HEK293 (cell line): Measurements from ENCODE around the gene PDE6B.

Experiments used
- GLI4 ChIP-seq: fragments of 450-650 bp; formaldehyde crosslinking; IDR thresholded peaks from 2 replicates; pipeline ENCODE4 v1.5.1; 2016; ENCODE audit warnings: missing biosample characterization, missing genetic modification characterization
- KLF16 ChIP-seq: fragments of 450-650 bp; formaldehyde crosslinking; IDR thresholded peaks from 2 replicates; pipeline ENCODE4 v1.5.1; 2017; ENCODE audit warnings: missing biosample characterization, missing genetic modification characterization
- OVOL3 ChIP-seq: fragments of 450-650 bp; formaldehyde crosslinking; IDR thresholded peaks from 2 replicates; pipeline ENCODE4 v1.5.1; 2016; ENCODE audit warnings: missing biosample characterization, missing genetic modification characterization
- SALL2 ChIP-seq: fragments of 450-650 bp; formaldehyde crosslinking; IDR thresholded peaks from 2 replicates; pipeline ENCODE4 v1.5.0; 2017; ENCODE audit warnings: missing biosample characterization, mild to moderate bottlenecking, missing genetic modification characterization, borderline replicate concordance
- ZNF174 ChIP-seq: fragments of 450-650 bp; formaldehyde crosslinking; IDR thresholded peaks from 2 replicates; pipeline ENCODE4 v1.5.0; 2017; ENCODE audit warnings: missing biosample characterization, mild to moderate bottlenecking, missing genetic modification characterization
- ZNF335 ChIP-seq: fragments of 450-650 bp; formaldehyde crosslinking; conservative IDR thresholded peaks from 2 replicates; pipeline ENCODE4 v1.5.1; 2016; ENCODE audit warnings: missing biosample characterization, missing genetic modification characterization
- ZNF433 ChIP-seq: fragments of 450-650 bp; formaldehyde crosslinking; IDR thresholded peaks from 2 replicates; pipeline ENCODE4 v1.5.1; 2016; ENCODE audit warnings: missing biosample characterization, missing genetic modification characterization, low read depth
- ZNF530 ChIP-seq: fragments of 450-650 bp; formaldehyde crosslinking; IDR thresholded peaks from 2 replicates; pipeline ENCODE4 v1.5.1; 2016; ENCODE audit warnings: low read depth, missing biosample characterization, missing genetic modification characterization
- TF ChIP-seq, protein P1 (sequence below): fragments of 450-650 bp; formaldehyde crosslinking; IDR thresholded peaks from 2 replicates; pipeline ENCODE4 v1.5.1; 2017; ENCODE audit warnings: missing biosample characterization, mild to moderate bottlenecking, missing genetic modification characterization, moderate library complexity
- TF ChIP-seq, protein P2 (sequence below): fragments of 450-650 bp; formaldehyde crosslinking; IDR thresholded peaks from 2 replicates; pipeline ENCODE4 v1.5.1; 2016; ENCODE audit warnings: missing biosample characterization, missing genetic modification characterization
- TF ChIP-seq, protein P3 (sequence below): fragments of 450-650 bp; formaldehyde crosslinking; IDR thresholded peaks from 2 replicates; pipeline ENCODE4 v1.5.1; 2016; ENCODE audit warnings: missing biosample characterization, missing genetic modification characterization, low read depth
- TF ChIP-seq, protein P4 (sequence below): fragments of 450-650 bp; formaldehyde crosslinking; IDR thresholded peaks from 2 replicates; pipeline ENCODE4 v1.5.1; 2016; ENCODE audit warnings: missing biosample characterization, missing genetic modification characterization

GRCh38 chr4:646460-646859, 21.1 kb downstream of the PDE6B start:
- TF ChIP-seq, protein P1, sequence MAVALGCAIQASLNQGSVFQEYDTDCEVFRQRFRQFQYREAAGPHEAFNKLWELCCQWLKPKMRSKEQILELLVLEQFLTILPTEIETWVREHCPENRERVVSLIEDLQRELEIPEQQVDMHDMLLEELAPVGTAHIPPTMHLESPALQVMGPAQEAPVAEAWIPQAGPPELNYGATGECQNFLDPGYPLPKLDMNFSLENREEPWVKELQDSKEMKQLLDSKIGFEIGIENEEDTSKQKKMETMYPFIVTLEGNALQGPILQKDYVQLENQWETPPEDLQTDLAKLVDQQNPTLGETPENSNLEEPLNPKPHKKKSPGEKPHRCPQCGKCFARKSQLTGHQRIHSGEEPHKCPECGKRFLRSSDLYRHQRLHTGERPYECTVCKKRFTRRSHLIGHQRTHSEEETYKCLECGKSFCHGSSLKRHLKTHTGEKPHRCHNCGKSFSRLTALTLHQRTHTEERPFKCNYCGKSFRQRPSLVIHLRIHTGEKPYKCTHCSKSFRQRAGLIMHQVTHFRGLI = no peak
- TF ChIP-seq, protein P2, sequence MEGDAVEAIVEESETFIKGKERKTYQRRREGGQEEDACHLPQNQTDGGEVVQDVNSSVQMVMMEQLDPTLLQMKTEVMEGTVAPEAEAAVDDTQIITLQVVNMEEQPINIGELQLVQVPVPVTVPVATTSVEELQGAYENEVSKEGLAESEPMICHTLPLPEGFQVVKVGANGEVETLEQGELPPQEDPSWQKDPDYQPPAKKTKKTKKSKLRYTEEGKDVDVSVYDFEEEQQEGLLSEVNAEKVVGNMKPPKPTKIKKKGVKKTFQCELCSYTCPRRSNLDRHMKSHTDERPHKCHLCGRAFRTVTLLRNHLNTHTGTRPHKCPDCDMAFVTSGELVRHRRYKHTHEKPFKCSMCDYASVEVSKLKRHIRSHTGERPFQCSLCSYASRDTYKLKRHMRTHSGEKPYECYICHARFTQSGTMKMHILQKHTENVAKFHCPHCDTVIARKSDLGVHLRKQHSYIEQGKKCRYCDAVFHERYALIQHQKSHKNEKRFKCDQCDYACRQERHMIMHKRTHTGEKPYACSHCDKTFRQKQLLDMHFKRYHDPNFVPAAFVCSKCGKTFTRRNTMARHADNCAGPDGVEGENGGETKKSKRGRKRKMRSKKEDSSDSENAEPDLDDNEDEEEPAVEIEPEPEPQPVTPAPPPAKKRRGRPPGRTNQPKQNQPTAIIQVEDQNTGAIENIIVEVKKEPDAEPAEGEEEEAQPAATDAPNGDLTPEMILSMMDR (tag by site-specific recombination) = no peak
- no peak for TF ChIP-seq ZNF530 (tag by site-specific recombination)
- TF ChIP-seq ZNF433 (tag by site-specific recombination) = no peak
- no peak for TF ChIP-seq ZNF174 (tag by site-specific recombination)
- TF ChIP-seq, protein P3, sequence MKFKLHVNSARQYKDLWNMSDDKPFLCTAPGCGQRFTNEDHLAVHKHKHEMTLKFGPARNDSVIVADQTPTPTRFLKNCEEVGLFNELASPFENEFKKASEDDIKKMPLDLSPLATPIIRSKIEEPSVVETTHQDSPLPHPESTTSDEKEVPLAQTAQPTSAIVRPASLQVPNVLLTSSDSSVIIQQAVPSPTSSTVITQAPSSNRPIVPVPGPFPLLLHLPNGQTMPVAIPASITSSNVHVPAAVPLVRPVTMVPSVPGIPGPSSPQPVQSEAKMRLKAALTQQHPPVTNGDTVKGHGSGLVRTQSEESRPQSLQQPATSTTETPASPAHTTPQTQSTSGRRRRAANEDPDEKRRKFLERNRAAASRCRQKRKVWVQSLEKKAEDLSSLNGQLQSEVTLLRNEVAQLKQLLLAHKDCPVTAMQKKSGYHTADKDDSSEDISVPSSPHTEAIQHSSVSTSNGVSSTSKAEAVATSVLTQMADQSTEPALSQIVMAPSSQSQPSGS (tag by site-specific recombination) = no peak
- TF ChIP-seq ZNF335 (tag by site-specific recombination) = no peak
- no peak for TF ChIP-seq SALL2 (tag by site-specific recombination)
- no peak for TF ChIP-seq GLI4 (tag by site-specific recombination)
- no peak for TF ChIP-seq KLF16
- no peak for TF ChIP-seq OVOL3 (tag by site-specific recombination)
- TF ChIP-seq, protein P4, sequence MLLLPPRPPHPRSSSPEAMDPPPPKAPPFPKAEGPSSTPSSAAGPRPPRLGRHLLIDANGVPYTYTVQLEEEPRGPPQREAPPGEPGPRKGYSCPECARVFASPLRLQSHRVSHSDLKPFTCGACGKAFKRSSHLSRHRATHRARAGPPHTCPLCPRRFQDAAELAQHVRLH (tag by site-specific recombination) = no peak
